ENCODE measurements around the gene IKZF1.

GRCh38 chr7:50285269-50285668 lies 19.2 kb upstream of the IKZF1 start:
- TF ChIP-seq CTCF (IDR thresholded peaks at IDR 0.05; ENCODE audit: low read depth, low read length, poor library complexity, severe bottlenecking): no peak
- no peak for TF ChIP-seq EZH2phosphoT487 (IDR thresholded peaks at IDR 0.05; ENCODE audit: borderline replicate concordance, low read length)
